ENCODE measurements around the gene ZFR2. TPM values are rescaled to one million over a fixed set of nuclear protein-coding genes. Genes with fewer than 3 reads are reported as not detected.

ZFR2 gene
- total and polyA plus RNA-seq, 2 of the 8 experiments (the other 6 are each of a cell fraction or from before 2014, with no cell fraction given): 14.5 to 28.4 TPM

- Histone ChIP-seq H3K4me2 (ENCODE audit: insufficient read depth in 1 of 2, low read depth in 2 of 2, low read length in 2 of 2) (no peak overlapping the region), H2BK5ac (ENCODE audit: low read depth, low read length) (no peak overlapping the region), H4K91ac (replicated peaks; ENCODE audit: insufficient read length, low read length) (no peak overlapping the region), H3K56ac (replicated peaks; ENCODE audit: insufficient read length, low read depth, low read length) (no peak overlapping the region), H3K27me3 (replicated peaks in 1 of 4; ENCODE audit: control insufficient read depth in 3 of 4, extremely low read depth in 1 of 4, insufficient read depth in 3 of 4, low read length in 3 of 4) (no peaks in the 10 kb centered on the region), H3K23ac (ENCODE audit: insufficient read length) (no peak overlapping the region), H3K9me3 (ENCODE audit: insufficient read depth in 2 of 2, low read depth in 1 of 2, low read length in 1 of 2) (peaks cover 19 to 23% of the 10 kb centered on the region in 2 experiments; a peak in 3 of 4 replicates), H2BK15ac (ENCODE audit: low read length) (no peak overlapping the region), H4K8ac (ENCODE audit: extremely low read depth, insufficient read depth, low read length) (no peak overlapping the region), H3K79me2 (ENCODE audit: control insufficient read depth in 1 of 2, insufficient read depth in 2 of 2, low read length in 2 of 2) (no peaks in the 10 kb centered on the region), H3K27ac (ENCODE audit: low read depth, low read length) (no peak overlapping the region), H3K9ac (replicated peaks in 1 of 4; ENCODE audit: extremely low read depth in 1 of 4, low read depth in 3 of 4, low read length in 3 of 4) (no peak overlapping the region), H4K20me1 (replicated peaks in 1 of 2; ENCODE audit: control insufficient read depth in 1 of 2, insufficient read depth in 2 of 2, low read length in 2 of 2) (no peaks in the 10 kb centered on the region), H3K23me2 (ENCODE audit: low read depth, low read length) (no peaks in the 10 kb centered on the region), H3K79me1 (ENCODE audit: low read depth, low read length) (0 out of 2 replicates have a peak, but pooled peaks cover 2% of the 10 kb centered on the region), H4K5ac (ENCODE audit: insufficient read length, low read depth, low read length) (no peak overlapping the region), H3K4ac (replicated peaks; ENCODE audit: insufficient read length, low read depth, low read length) (no peak overlapping the region), H3K14ac (ENCODE audit: insufficient read length) (no peak overlapping the region), H2AFZ (ENCODE audit: low read length) (no peak overlapping the region), H3K18ac (ENCODE audit: extremely low read depth, low read length) (no peak overlapping the region), H3K36me3 (ENCODE audit: control insufficient read depth in 2 of 4, insufficient read depth in 4 of 4, low read length in 3 of 4) (peaks cover 0 to 18% (median 5%) of the 10 kb centered on the region in 4 experiments; a peak in 6 of 8 replicates), H2BK20ac (ENCODE audit: low read length) (no peak overlapping the region), H3K4me3 (ENCODE audit: extremely low read depth in 1 of 4, insufficient read depth in 2 of 4, low read depth in 3 of 4, low read length in 4 of 4) (no peak overlapping the region), H2BK12ac (ENCODE audit: low read depth, low read length) (no peak overlapping the region), H2AK5ac (ENCODE audit: low read depth, low read length) (no peak overlapping the region), H2BK120ac (replicated peaks; ENCODE audit: low read depth, low read length) (no peak overlapping the region), H3K4me1 (replicated peaks in 1 of 4; ENCODE audit: control insufficient read depth in 3 of 4, insufficient read depth in 4 of 4, low read length in 3 of 4) (no peaks in the 10 kb centered on the region)
- DNase-seq (ENCODE audit: low read depth in 1 of 2, low spot score in 2 of 2) (no peak), FAIRE-seq (no peak)
- TF ChIP-seq KDM1A (IDR thresholded peaks at IDR 0.05; ENCODE audit: borderline replicate concordance, low read length) (0 out of 2 replicates have a peak, but pooled peaks have one; percentile 63), SIX5 (IDR thresholded peaks at IDR 0.05; ENCODE audit: low read depth, low read length) (no peak), RFX5 (IDR thresholded peaks at IDR 0.05; ENCODE audit: borderline replicate concordance, low read depth, low read length) (no peak), TCF12 (IDR thresholded peaks at IDR 0.05; ENCODE audit: low read depth, low read length) (peak; percentile 36; the same call in 1 of the 2 replicates), SUZ12 (IDR thresholded peaks at IDR 0.05; ENCODE audit: low read length) (no peak)
- ChIA-PET POLR2A (ENCODE audit: partially characterized antibody) (interaction anchor here (0.6 to 1.5 kb wide), 5 partner anchors 13 to 134 kb away, joined by 3 to 6 read pairs (median 4); partner anchors contain the start of genes EEF2 and ZFR2), CTCF (ENCODE audit: partially characterized antibody) (interaction anchor here (0.8 to 3.7 kb wide), 5 partner anchors 9 to 186 kb away, joined by 3 to 21 read pairs (median 4); no protein-coding TSS in a partner anchor)
- WGBS, 2 experiments (ENCODE audit: extremely low coverage in 1 of 2, insufficient coverage in 1 of 2, insufficient read length in 1 of 2, insufficient replicate concordance in 2 of 2, low coverage in 1 of 2, low lambda C conversion rate in 2 of 2, missing lambda C conversion rate in 1 of 2): 84% methylated on average over 10 of the region's 11 CpGs; no CpG with 5 or more reads in 1 of the 2 experiments
These were observed 17.3 kb downstream of the ZFR2 start for GRCh38 chr19:3851254-3852176.

All from H1 (cell line).